DND-41 (cell line): ENCODE results near the gene COPS4.
A peak's percentile ranks its signal among the peaks of the same experiment; 100 is the strongest.

Source experiments
- ATAC-seq: fragments of 200-7000 bp; cut with Tn5 transposase; 3 replicates; pipeline ENCODE4 v1.9.1; 2021; ENCODE audit warnings: low read depth; ENCODE audit not compliant: insufficient read depth
- DNase-seq: peaks from one replicate; pipeline ENCODE4 v3.0.0-alpha.2; 2020
- H2AFZ ChIP-seq: 2 replicates; pipeline ENCODE4 v1.6.0; 2012; ENCODE audit warnings: low read depth, low read length
- H3K27ac ChIP-seq: 2 replicates; pipeline ENCODE4 v1.5.1; 2012; ENCODE audit warnings: low read length, inconsistent platforms
- H3K27me3 ChIP-seq: fragments of 200-600 bp; sonication (generic); 2 replicates; pipeline ENCODE4 v1.6.0; 2012; ENCODE audit warnings: low read length, mild to moderate bottlenecking, inconsistent platforms; ENCODE audit not compliant: insufficient read depth, poor library complexity
- H3K36me3 ChIP-seq: 2 replicates; pipeline ENCODE4 v1.5.1; 2012; ENCODE audit warnings: low read length, inconsistent platforms; ENCODE audit not compliant: insufficient read depth
- H3K4me1 ChIP-seq: 2 replicates; pipeline ENCODE4 v1.5.1; 2012; ENCODE audit warnings: mild to moderate bottlenecking, low read length; ENCODE audit not compliant: insufficient read depth
- H3K4me2 ChIP-seq: 2 replicates; pipeline ENCODE4 v1.6.0; 2012; ENCODE audit warnings: mild to moderate bottlenecking, moderate library complexity, low read length, inconsistent platforms; ENCODE audit not compliant: insufficient read depth
- H3K4me3 ChIP-seq, 2 experiments: fragments of 200-600 bp in 1 of 2; shearing (Covaris generic) in 1 of 2; 2 replicates each; pipeline ENCODE4 v1.5.1; 2012 to 2016; ENCODE audit warnings: inconsistent platforms in 2 of 2, low read length in 2 of 2, mild to moderate bottlenecking in 2 of 2, low read depth in 1 of 2, moderate library complexity in 1 of 2
- H3K79me2 ChIP-seq: 2 replicates; pipeline ENCODE4 v1.6.0; 2012; ENCODE audit warnings: low read length, inconsistent platforms; ENCODE audit not compliant: insufficient read depth
- H3K9ac ChIP-seq: 2 replicates; pipeline ENCODE4 v1.6.0; 2012; ENCODE audit warnings: low read depth, mild to moderate bottlenecking, inconsistent platforms, low read length, moderate library complexity
- H3K9me3 ChIP-seq: 2 replicates; pipeline ENCODE4 v1.5.1; 2012; ENCODE audit warnings: low read length, moderate library complexity, mild to moderate bottlenecking, inconsistent platforms; ENCODE audit not compliant: insufficient read depth, severe bottlenecking
- H4K20me1 ChIP-seq: 2 replicates; pipeline ENCODE4 v1.6.0; 2012; ENCODE audit warnings: low read length; ENCODE audit not compliant: insufficient read depth
- EZH2 ChIP-seq: IDR thresholded peaks from 3 replicates; pipeline ENCODE4 v1.6.1; 2012; ENCODE audit warnings: borderline replicate concordance, low read depth, mild to moderate bottlenecking, moderate library complexity, low read length, inconsistent platforms; ENCODE audit not compliant: severe bottlenecking
- TF ChIP-seq, protein P1 (sequence below): IDR thresholded peaks from 2 replicates; pipeline ENCODE4 v1.5.1; 2012; ENCODE audit warnings: borderline replicate concordance, low read length, moderate library complexity, mild to moderate bottlenecking; ENCODE audit not compliant: poor library complexity, severe bottlenecking; ENCODE audit errors: extremely low read depth

COPS4 gene

DNA sequence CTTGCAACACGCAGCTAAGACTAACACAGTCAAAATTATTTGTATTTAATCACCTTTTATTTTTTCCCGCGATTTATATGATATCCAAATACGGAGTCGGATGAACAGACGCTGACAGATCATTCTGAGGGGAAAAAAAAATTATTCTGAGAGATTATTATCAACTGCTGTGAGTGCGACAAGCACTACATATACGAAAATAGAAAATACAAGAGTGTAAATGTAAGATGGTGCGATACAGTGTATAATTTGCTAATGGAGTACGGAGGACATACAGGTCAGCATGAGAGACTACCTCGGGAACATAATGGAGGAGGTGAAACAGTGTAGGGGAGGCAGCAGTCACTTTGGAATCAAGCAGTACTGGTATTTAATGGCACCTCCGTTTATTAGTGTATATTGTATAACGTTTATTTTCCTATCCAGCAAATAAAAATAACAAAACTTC, 21.5 kb upstream of the COPS4 start:
- Histone ChIP-seq H3K27ac (peak overlapping the region; percentile 82), H3K36me3 (no peaks in the 10 kb centered on the region; the same call in 1 of the 2 replicates), H3K4me3 (peak overlapping the region; percentile 28 to 85), H2AFZ (peak overlapping the region; percentile 69), H3K4me2 (peak overlapping the region; percentile 83), H3K9ac (peak overlapping the region; percentile 62), H3K4me1 (peaks cover 30% of the 10 kb centered on the region), H3K9me3 (no peaks in the 10 kb centered on the region), H3K79me2 (peaks cover 41% of the 10 kb centered on the region), H4K20me1 (peaks cover 3% of the 10 kb centered on the region; the same call in 1 of the 2 replicates), H3K27me3 (no peaks in the 10 kb centered on the region)
- ATAC-seq = no peak
- no peak for DNase-seq
- TF ChIP-seq EZH2 = no peak
- TF ChIP-seq, protein P1, sequence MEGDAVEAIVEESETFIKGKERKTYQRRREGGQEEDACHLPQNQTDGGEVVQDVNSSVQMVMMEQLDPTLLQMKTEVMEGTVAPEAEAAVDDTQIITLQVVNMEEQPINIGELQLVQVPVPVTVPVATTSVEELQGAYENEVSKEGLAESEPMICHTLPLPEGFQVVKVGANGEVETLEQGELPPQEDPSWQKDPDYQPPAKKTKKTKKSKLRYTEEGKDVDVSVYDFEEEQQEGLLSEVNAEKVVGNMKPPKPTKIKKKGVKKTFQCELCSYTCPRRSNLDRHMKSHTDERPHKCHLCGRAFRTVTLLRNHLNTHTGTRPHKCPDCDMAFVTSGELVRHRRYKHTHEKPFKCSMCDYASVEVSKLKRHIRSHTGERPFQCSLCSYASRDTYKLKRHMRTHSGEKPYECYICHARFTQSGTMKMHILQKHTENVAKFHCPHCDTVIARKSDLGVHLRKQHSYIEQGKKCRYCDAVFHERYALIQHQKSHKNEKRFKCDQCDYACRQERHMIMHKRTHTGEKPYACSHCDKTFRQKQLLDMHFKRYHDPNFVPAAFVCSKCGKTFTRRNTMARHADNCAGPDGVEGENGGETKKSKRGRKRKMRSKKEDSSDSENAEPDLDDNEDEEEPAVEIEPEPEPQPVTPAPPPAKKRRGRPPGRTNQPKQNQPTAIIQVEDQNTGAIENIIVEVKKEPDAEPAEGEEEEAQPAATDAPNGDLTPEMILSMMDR = no peak

DNA sequence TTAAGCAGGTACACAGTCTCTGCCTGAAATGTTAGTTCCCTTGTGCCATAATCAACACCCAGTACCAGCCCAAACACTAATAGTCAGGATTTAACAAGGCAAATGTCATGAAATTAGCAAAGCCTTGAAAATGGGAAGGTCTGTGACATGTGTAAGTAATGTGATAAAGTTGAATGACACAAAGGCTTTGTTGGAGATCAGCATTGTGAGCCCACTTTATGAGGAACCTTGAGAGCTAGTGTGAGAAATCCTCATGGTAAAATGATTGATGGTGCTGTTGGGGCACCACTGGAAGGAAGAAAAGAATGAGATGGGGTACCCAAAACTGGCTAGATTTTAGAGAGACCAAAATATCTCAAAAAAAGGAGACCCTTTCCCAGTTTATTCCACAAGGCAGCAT, 21.1 kb upstream of the COPS4 start:
- H3K4me1 ChIP-seq = peaks cover 26% of the 10 kb centered on the region
- ATAC-seq (no peak), DNase-seq (no peak)
- H3K27ac ChIP-seq = peak overlapping the region; percentile 82; the same call in 1 of the 2 replicates
- H2AFZ ChIP-seq = peak overlapping the region; percentile 69
- no peaks in the 10 kb centered on the region for H3K9me3 ChIP-seq
- H3K4me3 ChIP-seq = peak overlapping the region in 1 of 2 experiments; percentile 85; a peak in 3 of 4 replicates
- no peaks in the 10 kb centered on the region for H3K27me3 ChIP-seq
- peak overlapping the region; percentile 83 for H3K4me2 ChIP-seq
- H3K36me3 ChIP-seq = no peaks in the 10 kb centered on the region; the same call in 1 of the 2 replicates
- H3K79me2 ChIP-seq = peaks cover 37% of the 10 kb centered on the region
- H4K20me1 ChIP-seq = peaks cover 3% of the 10 kb centered on the region; the same call in 1 of the 2 replicates
- TF ChIP-seq EZH2 = no peak
- TF ChIP-seq, protein P1 = no peak
- H3K9ac ChIP-seq = peak overlapping the region; percentile 62

DNA sequence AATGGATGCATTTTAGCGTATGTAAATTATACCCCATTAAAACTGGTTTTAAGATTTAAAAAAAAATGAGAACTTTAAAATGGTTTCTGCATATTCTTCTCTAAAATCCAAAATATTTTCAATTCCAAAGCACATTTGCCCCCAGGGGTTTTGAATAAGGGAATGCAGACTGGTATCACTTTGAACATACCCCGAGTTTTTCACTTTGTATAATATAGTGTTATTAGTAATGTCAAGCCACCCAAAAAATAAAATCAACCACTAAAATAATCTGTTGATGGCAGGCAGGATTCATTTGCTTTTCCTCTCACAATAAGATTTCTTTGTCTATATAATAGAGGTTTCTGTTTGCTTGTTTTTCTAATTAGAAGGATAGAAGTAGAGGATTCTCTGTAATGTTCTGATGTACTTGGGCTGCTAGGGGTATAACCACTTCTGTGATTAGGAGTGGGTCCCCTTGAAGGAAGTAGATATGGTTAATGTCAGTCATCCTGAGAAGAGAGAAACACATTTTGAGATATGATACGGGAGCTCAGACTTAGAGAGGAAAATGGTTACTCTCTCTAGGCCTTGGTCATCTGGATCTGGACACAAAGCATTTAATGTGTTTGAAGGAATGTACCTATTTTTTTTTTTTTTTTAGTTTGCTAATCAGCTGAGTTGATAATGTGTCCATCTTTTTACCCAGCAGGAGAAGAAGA, 15.0 kb upstream of the COPS4 start:
- H3K9ac ChIP-seq = no peak overlapping the region
- no peaks in the 10 kb centered on the region for H3K27me3 ChIP-seq
- H2AFZ ChIP-seq = no peak overlapping the region
- TF ChIP-seq, protein P1 = no peak
- TF ChIP-seq EZH2 = no peak
- H3K79me2 ChIP-seq = no peaks in the 10 kb centered on the region
- ATAC-seq = peak; percentile 82
- H3K4me2 ChIP-seq = no peak overlapping the region
- H3K9me3 ChIP-seq = no peaks in the 10 kb centered on the region
- no peaks in the 10 kb centered on the region for H3K4me1 ChIP-seq
- H3K36me3 ChIP-seq = no peaks in the 10 kb centered on the region
- H3K4me3 ChIP-seq = no peak overlapping the region
- no peak for DNase-seq
- no peak overlapping the region for H3K27ac ChIP-seq
- H4K20me1 ChIP-seq = no peaks in the 10 kb centered on the region
